Measurements from ENCODE around the gene CDRT4. TPM values are rescaled to one million over a fixed set of nuclear protein-coding genes. Genes with fewer than 3 reads are reported as not detected.
A peak's percentile ranks its signal among the peaks of the same experiment; 100 is the strongest.

CDRT4 gene
- total RNA-seq, 1 donor from 2014 or later: 2.8 TPM

GRCh38 chr17:15492791-15493692 is 25.6 kb upstream of the CDRT4 start:
- DNase-seq (ENCODE audit: low spot score): no peak

GRCh38 chr17:15492186-15492585 is 24.8 kb upstream of the CDRT4 start:
- DNase-seq (ENCODE audit: low spot score): no peak

GRCh38 chr17:15490634-15491261 is 23.3 kb upstream of the CDRT4 start:
- no peak for DNase-seq (ENCODE audit: low spot score)

GRCh38 chr17:15488557-15488956 is 21.1 kb upstream of the CDRT4 start:
- no peak for DNase-seq (ENCODE audit: low spot score)

- peak; percentile 5 for DNase-seq (ENCODE audit: low spot score)
Measured at GRCh38 chr17:15485045-15485444, 17.6 kb upstream of the CDRT4 start.

GRCh38 chr17:15483431-15483830 is 16.0 kb upstream of the CDRT4 start:
- DNase-seq (ENCODE audit: low spot score): peak; percentile 30

- DNase-seq (ENCODE audit: low spot score): peak; percentile 49
Measured at GRCh38 chr17:15482476-15482875, 15.1 kb upstream of the CDRT4 start.

- peak; percentile 30 for DNase-seq (ENCODE audit: low spot score)
Measured at GRCh38 chr17:15481481-15481880, 14.1 kb upstream of the CDRT4 start.

- no peak for DNase-seq (ENCODE audit: low spot score)
Measured at GRCh38 chr17:15480204-15480603, 12.8 kb upstream of the CDRT4 start.

- DNase-seq (ENCODE audit: low spot score): peak; percentile 8
Measured at GRCh38 chr17:15479703-15480102, 12.3 kb upstream of the CDRT4 start.

- no peak for DNase-seq (ENCODE audit: low spot score)
Measured at GRCh38 chr17:15478845-15479244, 11.4 kb upstream of the CDRT4 start.

GRCh38 chr17:15475631-15476354 is 8.4 kb upstream of the CDRT4 start:
- peak; percentile 6 for DNase-seq (ENCODE audit: low spot score)

GRCh38 chr17:15472891-15473290 is 5.5 kb upstream of the CDRT4 start:
- DNase-seq (ENCODE audit: low spot score): no peak

GRCh38 chr17:15470536-15470935 is 3.1 kb upstream of the CDRT4 start:
- no peak for DNase-seq (ENCODE audit: low spot score)

GRCh38 chr17:15469260-15469659 is 1.8 kb upstream of the CDRT4 start:
- DNase-seq (ENCODE audit: low spot score): no peak

- no peak for DNase-seq (ENCODE audit: low spot score)
Measured at GRCh38 chr17:15468126-15468525, 705 bp upstream of the CDRT4 start.

GRCh38 chr17:15466131-15466530 is 1.3 kb downstream of the CDRT4 start:
- DNase-seq (ENCODE audit: low spot score): peak; percentile 64

- DNase-seq (ENCODE audit: low spot score): peak; percentile 55
Measured at GRCh38 chr17:15465045-15465701, 2.2 kb downstream of the CDRT4 start.

GRCh38 chr17:15464231-15464985 is 3.0 kb downstream of the CDRT4 start:
- DNase-seq (ENCODE audit: low spot score): peak; percentile 78

GRCh38 chr17:15462976-15463772 is 4.2 kb downstream of the CDRT4 start:
- peak; percentile 69 for DNase-seq (ENCODE audit: low spot score)
